Mucosa of descending colon (tissue), 3 donors: ENCODE data around the gene C17orf114.

Experiments
- ATAC-seq: fragments of 200-7000 bp; cut with Tn5 transposase; one replicate; pipeline ENCODE4 v1.9.1; 2020; ENCODE audit warnings: mild to moderate bottlenecking, moderate library complexity
- DNase-seq, 3 donors: peaks; one replicate each; pipeline ENCODE4 v3.0.0-alpha.2; 2020
- H3K36me3 ChIP-seq: fragments of 200-600 bp; one replicate; pipeline ENCODE4 v1.8.0; 2021; ENCODE audit warnings: low read depth, mild to moderate bottlenecking
- H3K4me1 ChIP-seq: fragments of 200-600 bp; one replicate; pipeline ENCODE4 v1.8.0; 2021; ENCODE audit warnings: low read depth, mild to moderate bottlenecking
- H3K4me3 ChIP-seq: fragments of 200-600 bp; one replicate; pipeline ENCODE4 v1.8.0; 2021; ENCODE audit warnings: mild to moderate bottlenecking
- H3K9me3 ChIP-seq: fragments of 200-600 bp; one replicate; pipeline ENCODE4 v1.8.0; 2021; ENCODE audit warnings: mild to moderate bottlenecking
- intact Hi-C, 2 donors: fragments of 100-400 bp; cut with DNase I in 1 of 2; cut with micrococcal nuclease in 1 of 2; formaldehyde crosslinking; loops; one replicate each; pipeline versions ENCODE4 v1.11.0 to v1.11.1; 2022; cut with DNase I, micrococcal nuclease
- TF ChIP-seq, protein P1 (sequence below): fragments of 200-600 bp; IDR thresholded peaks from one replicate; pipeline ENCODE4 v1.8.0; 2022; ENCODE audit warnings: antibody characterized with exemption, mild to moderate bottlenecking
- donor health status: DM: no; HTN: no; CAD: no; lungs with moderate emphysema.
- donor health status: DM: no; HTN: no; CAD: no.
- donor health status: DM: no; HTN: yes; CAD: no.

The C17orf114 gene

DNA sequence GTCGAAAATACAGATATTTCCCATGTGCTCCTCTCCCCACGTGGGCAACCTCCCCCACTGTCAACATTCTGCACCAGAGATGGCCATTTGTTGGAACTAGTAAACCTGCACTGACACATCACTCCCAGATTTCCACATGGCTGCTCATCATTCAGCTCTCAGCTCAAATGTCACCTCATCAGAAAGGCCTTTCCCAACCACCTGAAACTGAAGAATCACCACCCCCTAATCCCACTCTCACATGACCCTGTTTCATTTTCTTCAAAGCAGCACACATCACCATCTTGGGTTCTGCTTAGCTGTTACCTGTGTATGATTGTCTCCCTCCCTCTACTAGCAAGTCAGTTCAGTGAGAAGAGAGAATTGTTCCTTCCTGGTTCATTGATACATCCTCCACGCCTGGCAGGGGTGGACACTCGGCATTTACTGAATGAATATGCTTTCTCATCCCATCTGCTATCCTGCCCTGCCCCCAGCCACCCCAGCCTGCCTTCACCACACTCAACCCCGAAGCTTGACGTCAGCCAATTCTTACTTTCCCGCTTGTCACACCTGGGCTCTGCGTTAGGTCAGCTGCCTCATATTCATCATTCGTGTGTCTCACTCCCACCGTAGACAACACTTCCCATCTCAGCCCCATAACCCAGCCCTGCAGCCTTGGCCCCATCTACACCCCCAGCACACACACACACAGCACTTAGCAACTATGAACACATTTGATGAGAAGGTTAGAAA, 1.5 kb downstream of the C17orf114 start:
- intact Hi-C loops = no loop called here
- no peaks in the 10 kb centered on the region for H3K36me3 ChIP-seq
- ATAC-seq = no peak

DNA sequence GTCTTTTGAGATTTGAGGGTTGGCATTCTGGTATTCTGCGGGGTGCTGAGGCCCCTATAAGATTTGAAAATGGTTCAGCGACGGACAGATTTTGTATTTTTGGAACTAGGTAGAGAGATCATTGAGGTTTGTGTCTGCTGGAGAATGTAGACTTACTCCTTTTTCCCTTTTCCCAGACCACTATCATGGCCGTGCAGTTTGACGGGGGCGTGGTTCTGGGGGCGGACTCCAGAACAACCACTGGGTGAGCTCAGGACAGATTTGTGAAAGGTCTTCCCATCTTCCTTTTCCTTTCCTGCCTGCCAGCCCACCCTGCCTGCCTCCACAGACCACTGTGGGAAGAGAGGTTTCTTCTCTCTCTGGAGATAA, 5.6 kb downstream of the C17orf114 start:
- intact Hi-C loops = no loop called here
- H3K4me3 ChIP-seq = peak overlapping the region; percentile 60
- DNase-seq = peak in 2 of 3 donors; percentile 25 to 51
- TF ChIP-seq, protein P1, sequence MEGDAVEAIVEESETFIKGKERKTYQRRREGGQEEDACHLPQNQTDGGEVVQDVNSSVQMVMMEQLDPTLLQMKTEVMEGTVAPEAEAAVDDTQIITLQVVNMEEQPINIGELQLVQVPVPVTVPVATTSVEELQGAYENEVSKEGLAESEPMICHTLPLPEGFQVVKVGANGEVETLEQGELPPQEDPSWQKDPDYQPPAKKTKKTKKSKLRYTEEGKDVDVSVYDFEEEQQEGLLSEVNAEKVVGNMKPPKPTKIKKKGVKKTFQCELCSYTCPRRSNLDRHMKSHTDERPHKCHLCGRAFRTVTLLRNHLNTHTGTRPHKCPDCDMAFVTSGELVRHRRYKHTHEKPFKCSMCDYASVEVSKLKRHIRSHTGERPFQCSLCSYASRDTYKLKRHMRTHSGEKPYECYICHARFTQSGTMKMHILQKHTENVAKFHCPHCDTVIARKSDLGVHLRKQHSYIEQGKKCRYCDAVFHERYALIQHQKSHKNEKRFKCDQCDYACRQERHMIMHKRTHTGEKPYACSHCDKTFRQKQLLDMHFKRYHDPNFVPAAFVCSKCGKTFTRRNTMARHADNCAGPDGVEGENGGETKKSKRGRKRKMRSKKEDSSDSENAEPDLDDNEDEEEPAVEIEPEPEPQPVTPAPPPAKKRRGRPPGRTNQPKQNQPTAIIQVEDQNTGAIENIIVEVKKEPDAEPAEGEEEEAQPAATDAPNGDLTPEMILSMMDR = no peak
- H3K36me3 ChIP-seq = no peaks in the 10 kb centered on the region
- no peaks in the 10 kb centered on the region for H3K9me3 ChIP-seq
- peak; percentile 43 for ATAC-seq
- H3K4me1 ChIP-seq = peaks cover 9% of the 10 kb centered on the region

More for the DNA sequence above, 1.5 kb downstream of the C17orf114 start:
- no peak for DNase-seq
- H3K4me3 ChIP-seq = no peak overlapping the region
- H3K9me3 ChIP-seq = no peaks in the 10 kb centered on the region
- TF ChIP-seq, protein P1 = no peak
- H3K4me1 ChIP-seq = peaks cover 9% of the 10 kb centered on the region

DNA sequence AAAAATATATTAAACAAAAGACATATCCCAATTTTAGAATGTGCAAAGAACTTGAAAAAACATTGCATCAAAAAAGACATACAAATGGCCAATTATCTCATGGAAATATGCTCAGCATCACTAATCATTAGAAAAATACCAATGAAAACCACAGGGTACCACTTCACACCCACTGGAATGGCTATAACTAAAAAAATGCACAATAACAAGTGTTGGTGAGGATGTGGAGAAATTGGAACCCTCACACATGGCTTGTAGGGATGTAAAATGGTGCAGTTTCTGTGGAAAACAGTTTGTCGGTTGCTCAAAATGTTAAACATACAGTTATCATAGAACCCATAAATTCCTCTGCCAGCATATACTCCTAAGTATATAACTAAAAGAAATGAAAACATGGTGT, 7.0 kb downstream of the C17orf114 start:
- DNase-seq = no peak
- Histone ChIP-seq H3K4me3 (no peak overlapping the region), H3K9me3 (no peaks in the 10 kb centered on the region), H3K4me1 (peaks cover 9% of the 10 kb centered on the region), H3K36me3 (no peaks in the 10 kb centered on the region)
- no peak for ATAC-seq
- intact Hi-C loops = no loop called here
- TF ChIP-seq, protein P1 = no peak

DNA sequence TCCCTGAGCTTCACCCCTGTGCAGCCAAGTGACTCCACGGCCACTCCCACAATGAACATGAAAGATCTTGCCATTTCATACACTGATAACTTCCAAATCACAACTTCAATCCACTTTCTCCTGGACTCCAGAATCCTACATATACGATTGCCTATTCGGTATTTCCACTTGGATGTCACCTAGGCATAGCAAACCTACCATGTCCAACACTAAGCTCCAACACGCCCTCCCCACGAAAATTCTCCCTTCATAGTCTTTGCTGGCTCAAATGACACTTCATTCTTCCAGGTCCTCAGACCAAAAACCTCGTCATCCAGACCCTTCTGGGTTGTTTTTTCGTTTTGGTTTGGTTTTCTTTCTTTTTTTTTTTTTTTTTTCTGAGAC, 11.4 kb downstream of the C17orf114 start:
- intact Hi-C loops = no loop called here
- ATAC-seq (no peak), DNase-seq (no peak)
- peaks cover 30% of the 10 kb centered on the region for H3K4me1 ChIP-seq
- no peak overlapping the region for H3K4me3 ChIP-seq
- TF ChIP-seq, protein P1 = no peak
- no peaks in the 10 kb centered on the region for H3K9me3 ChIP-seq
- H3K36me3 ChIP-seq = no peaks in the 10 kb centered on the region

DNA sequence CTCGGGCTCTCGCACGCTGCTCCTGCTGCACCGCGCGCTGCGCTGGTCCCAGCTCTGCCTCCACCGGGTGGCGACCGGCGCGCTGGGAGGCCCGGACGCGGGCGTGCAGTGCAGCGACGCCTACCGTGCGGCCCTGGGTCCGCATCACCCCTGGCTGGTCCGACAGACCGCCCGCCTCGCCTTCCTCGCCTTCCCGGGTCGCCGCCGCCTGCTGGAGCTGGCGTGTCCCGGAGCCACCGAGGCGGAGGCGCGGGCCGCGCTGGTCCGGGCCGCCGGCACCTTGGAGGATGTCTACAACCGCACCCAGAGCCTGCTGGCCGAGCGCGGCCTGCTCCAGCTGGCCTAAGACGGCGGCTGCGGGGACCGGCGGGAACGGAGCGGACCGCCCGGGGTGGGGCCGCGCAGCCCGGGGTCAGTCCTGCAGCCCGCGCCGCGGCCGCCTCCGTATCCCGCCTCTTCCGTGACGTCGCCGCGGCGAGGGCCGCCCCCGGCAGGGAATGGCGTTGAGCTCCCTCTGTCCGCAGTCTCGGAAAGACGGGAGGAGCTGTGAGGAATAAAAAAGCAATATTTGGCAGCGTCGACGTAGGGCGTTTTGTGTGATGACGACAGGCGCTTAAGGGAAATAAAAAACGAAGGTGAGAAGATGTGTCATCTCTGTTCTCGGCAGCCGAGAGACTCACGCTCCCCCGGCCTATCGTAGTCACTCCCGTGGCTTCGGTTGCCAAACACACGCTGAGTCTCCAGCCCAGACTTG, 12.0 kb downstream of the C17orf114 start:
- Histone ChIP-seq H3K4me1 (peaks cover 36% of the 10 kb centered on the region), H3K9me3 (no peaks in the 10 kb centered on the region), H3K4me3 (peak overlapping the region; percentile 29), H3K36me3 (no peaks in the 10 kb centered on the region)
- ATAC-seq (peak; percentile 94), DNase-seq (peak; percentile 89 to 93 (median 91))
- TF ChIP-seq, protein P1 = peak; percentile 93
- intact Hi-C loops = loop anchor here (5.0 to 10.0 kb wide), 3 partner anchors 65 to 97 kb away; no protein-coding TSS in a partner anchor
